Breast epithelium (tissue), 3 donors: ENCODE data around the gene ATG7.

Experiments
- CTCF ChIP-seq, 3 donors: fragments of 450-650 bp; IDR thresholded peaks; one replicate each; pipeline ENCODE4 v1.5.1; 2016 to 2017; ENCODE audit warnings: antibody characterized with exemption in 3 of 3, mild to moderate bottlenecking in 3 of 3, moderate library complexity in 3 of 3
- POLR2A ChIP-seq: fragments of 450-650 bp; IDR thresholded peaks from one replicate; pipeline ENCODE4 v1.6.1; 2016; ENCODE audit warnings: antibody characterized with exemption, mild to moderate bottlenecking, moderate library complexity
- POLR2AphosphoS5 ChIP-seq, 3 donors: sonication (generic); formaldehyde crosslinking; IDR thresholded peaks; one replicate each; pipeline ENCODE4 v1.6.1; 2017; ENCODE audit warnings: antibody characterized with exemption in 3 of 3

- TF ChIP-seq CTCF (IDR thresholded peaks at IDR 0.05), result no peak
- no peak for TF ChIP-seq POLR2A
- TF ChIP-seq POLR2AphosphoS5 (IDR thresholded peaks at IDR 0.05), result no peak
These were observed 203.1 kb downstream of the ATG7 start for GRCh38 chr3:11475324-11475723.
